Lower lobe of right lung (tissue), 2 donors: Measurements from ENCODE around the gene GRIA3. TPM values are rescaled to one million over a fixed set of nuclear protein-coding genes. Genes with fewer than 3 reads are reported as not detected.
"Not testable (repeated sequence)": the region's sequence is repeated elsewhere in the genome, so short reads cannot be mapped to it uniquely, and the experiment has no call there.

ENCODE experiments used
- ATAC-seq, 2 donors: fragments of 200-7000 bp; cut with Tn5 transposase; one replicate each; pipeline ENCODE4 v1.9.1; 2020 to 2022; ENCODE audit warnings: mild to moderate bottlenecking in 2 of 2, moderate library complexity in 2 of 2
- DNase-seq: peaks from one replicate; pipeline ENCODE4 v3.0.0-alpha.2; 2020
- H3K27ac ChIP-seq: fragments of 200-600 bp; one replicate; pipeline ENCODE4 v1.8.0; 2022
- H3K27me3 ChIP-seq: fragments of 200-600 bp; one replicate; pipeline ENCODE4 v1.8.0; 2022; ENCODE audit warnings: low read depth
- H3K36me3 ChIP-seq: fragments of 200-600 bp; one replicate; pipeline ENCODE4 v1.8.0; 2022; ENCODE audit warnings: mild to moderate bottlenecking
- H3K4me1 ChIP-seq: fragments of 200-600 bp; one replicate; pipeline ENCODE4 v1.8.0; 2022
- H3K4me3 ChIP-seq: fragments of 200-600 bp; one replicate; pipeline ENCODE4 v1.8.0; 2022; ENCODE audit warnings: mild to moderate bottlenecking
- H3K9me3 ChIP-seq: fragments of 200-600 bp; one replicate; pipeline ENCODE4 v1.8.0; 2022
- CTCF ChIP-seq: fragments of 200-600 bp; IDR thresholded peaks from one replicate; pipeline ENCODE4 v1.8.0; 2022; ENCODE audit warnings: antibody characterized with exemption, mild to moderate bottlenecking
- intact Hi-C: fragments of 100-400 bp; cut with DNase I; formaldehyde crosslinking; loops from one replicate; pipeline ENCODE4 v1.11.0; 2022
- total RNA-seq: library from RNA; stranded (reverse); fragmentation: NEBNext Ultra II Directional; extraction: Animal tissue kit (Norgen Biotek cat#: 25700); gene quantifications from one replicate; pipeline ENCODE4 v1.2.1, GENCODE V29; 2021
- donor health status: DM: no; HTN: yes; CAD: no; lungs with severe emphysema.

GRIA3 gene
- total RNA-seq, 1 donor from 2014 or later = 0.47 TPM

DNA sequence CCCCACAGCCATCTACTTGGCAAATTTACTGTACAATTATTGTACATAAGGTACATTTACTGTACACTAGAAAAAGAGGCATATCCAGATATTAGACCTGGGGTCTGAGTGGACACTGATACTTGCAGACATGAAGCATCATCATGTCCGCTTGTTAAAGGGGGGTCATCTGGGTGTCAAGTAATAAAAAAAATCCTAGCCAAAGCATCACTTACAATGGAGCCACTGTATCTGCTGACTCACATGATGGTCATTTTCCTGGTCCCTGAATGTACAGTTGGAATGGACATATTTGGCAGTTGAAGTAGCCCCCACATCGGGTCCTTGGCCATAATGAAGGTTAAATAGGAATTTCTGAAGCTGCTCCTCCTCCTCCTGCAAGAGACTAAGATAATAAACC lies 320.0 kb downstream of the GRIA3 start:
- Histone ChIP-seq H3K27ac (no peak overlapping the region), H3K36me3 (no peaks in the 10 kb centered on the region), H3K9me3 (no peaks in the 10 kb centered on the region), H3K4me1 (no peaks in the 10 kb centered on the region), H3K27me3 (no peaks in the 10 kb centered on the region), H3K4me3 (no peak overlapping the region)
- no peak for ATAC-seq
- no peak for DNase-seq
- intact Hi-C loops = no loop called here
- no peak for TF ChIP-seq CTCF

GRCh38 chrX:123504630-123505270 lies 320.7 kb downstream of the GRIA3 start:
- TF ChIP-seq CTCF = no peak
- H3K27ac ChIP-seq = no peak overlapping the region
- ATAC-seq (no peak), DNase-seq (no peak)
- H3K36me3 ChIP-seq = no peaks in the 10 kb centered on the region
- H3K27me3 ChIP-seq = no peaks in the 10 kb centered on the region
- no peak overlapping the region for H3K4me3 ChIP-seq
- intact Hi-C loops = no loop called here
- H3K9me3 ChIP-seq = no peaks in the 10 kb centered on the region
- no peaks in the 10 kb centered on the region for H3K4me1 ChIP-seq

- Histone ChIP-seq H3K36me3 (no peaks in the 10 kb centered on the region), H3K4me1 (no peaks in the 10 kb centered on the region), H3K27ac (no peak overlapping the region), H3K4me3 (no peak overlapping the region), H3K9me3 (no peaks in the 10 kb centered on the region), H3K27me3 (no peaks in the 10 kb centered on the region)
- DNase-seq = no peak
- intact Hi-C loops = no loop called here
- ATAC-seq = no peak
- TF ChIP-seq CTCF = no peak
Measured at GRCh38 chrX:123513585-123514278, 329.7 kb downstream of the GRIA3 start.

GRCh38 chrX:123514279-123514640 lies 330.2 kb downstream of the GRIA3 start:
- H3K4me1 ChIP-seq, H3K27me3 ChIP-seq, H3K9me3 ChIP-seq, intact Hi-C loops, H3K4me3 ChIP-seq, H3K27ac ChIP-seq, ATAC-seq, H3K36me3 ChIP-seq: not testable (repeated sequence)
- DNase-seq = peak; percentile 30

- no peaks in the 10 kb centered on the region for H3K36me3 ChIP-seq
Measured at GRCh38 chrX:123518791-123519190, 334.7 kb downstream of the GRIA3 start.

More at GRCh38 chrX:123518791-123519190, 334.7 kb downstream of the GRIA3 start:
- H3K27me3 ChIP-seq = no peaks in the 10 kb centered on the region
- ATAC-seq (no peak), DNase-seq (no peak)
- intact Hi-C loops = no loop called here
- H3K27ac ChIP-seq = no peak overlapping the region
- no peaks in the 10 kb centered on the region for H3K9me3 ChIP-seq
- no peak overlapping the region for H3K4me3 ChIP-seq
- H3K4me1 ChIP-seq = no peaks in the 10 kb centered on the region
- no peak for TF ChIP-seq CTCF
